Prostate gland (tissue), 2 donors: ENCODE results near the gene NBAS.

Experiments
- POLR2A ChIP-seq: fragments of 450-650 bp; IDR thresholded peaks from one replicate; pipeline ENCODE4 v1.6.1; 2016; ENCODE audit warnings: antibody characterized with exemption, mild to moderate bottlenecking
- TF ChIP-seq, protein P1 (sequence below), 4 experiments: fragments of 200-600 bp in 2 of 4; fragments of 450-650 bp in 2 of 4; sonication (generic) in 2 of 4; IDR thresholded peaks; 1 replicate in 3 of 4; 2 replicates in 1 of 4; pipeline ENCODE4 v1.5.1; 2016 to 2019; ENCODE audit warnings: antibody characterized with exemption in 4 of 4, mild to moderate bottlenecking in 2 of 4, moderate library complexity in 2 of 4

DNA sequence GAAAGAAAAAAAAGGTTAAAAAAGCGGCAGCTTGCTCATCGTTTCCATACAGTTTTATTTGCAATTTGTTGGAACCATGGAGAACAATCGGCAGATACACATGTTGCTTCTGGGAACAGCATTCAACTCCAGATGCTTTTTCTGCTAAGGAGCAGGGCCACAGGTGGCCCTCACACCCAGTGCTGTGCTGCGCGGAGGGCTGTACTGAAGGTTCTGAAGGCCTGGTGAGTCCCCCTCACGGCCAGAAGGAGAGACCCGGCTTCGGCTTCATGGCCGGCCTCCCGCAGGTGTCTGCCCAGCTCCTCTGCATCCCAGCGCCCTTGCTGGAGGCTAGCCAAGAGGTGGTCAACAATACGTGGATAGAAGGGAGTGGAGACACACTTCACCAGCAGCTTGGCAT is 394.3 kb downstream of the NBAS start:
- TF ChIP-seq, protein P1, sequence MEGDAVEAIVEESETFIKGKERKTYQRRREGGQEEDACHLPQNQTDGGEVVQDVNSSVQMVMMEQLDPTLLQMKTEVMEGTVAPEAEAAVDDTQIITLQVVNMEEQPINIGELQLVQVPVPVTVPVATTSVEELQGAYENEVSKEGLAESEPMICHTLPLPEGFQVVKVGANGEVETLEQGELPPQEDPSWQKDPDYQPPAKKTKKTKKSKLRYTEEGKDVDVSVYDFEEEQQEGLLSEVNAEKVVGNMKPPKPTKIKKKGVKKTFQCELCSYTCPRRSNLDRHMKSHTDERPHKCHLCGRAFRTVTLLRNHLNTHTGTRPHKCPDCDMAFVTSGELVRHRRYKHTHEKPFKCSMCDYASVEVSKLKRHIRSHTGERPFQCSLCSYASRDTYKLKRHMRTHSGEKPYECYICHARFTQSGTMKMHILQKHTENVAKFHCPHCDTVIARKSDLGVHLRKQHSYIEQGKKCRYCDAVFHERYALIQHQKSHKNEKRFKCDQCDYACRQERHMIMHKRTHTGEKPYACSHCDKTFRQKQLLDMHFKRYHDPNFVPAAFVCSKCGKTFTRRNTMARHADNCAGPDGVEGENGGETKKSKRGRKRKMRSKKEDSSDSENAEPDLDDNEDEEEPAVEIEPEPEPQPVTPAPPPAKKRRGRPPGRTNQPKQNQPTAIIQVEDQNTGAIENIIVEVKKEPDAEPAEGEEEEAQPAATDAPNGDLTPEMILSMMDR (IDR thresholded peaks at IDR 0.05), result no peak
- no peak for TF ChIP-seq POLR2A
